ENCODE results near the gene NAA11.
"Not testable (repeated sequence)": the region's sequence is repeated elsewhere in the genome, so short reads cannot be mapped to it uniquely, and the experiment has no call there.

NAA11 gene

GRCh38 chr4:79290376-79290775 is 35.5 kb downstream of the NAA11 start:
- no peaks in the 10 kb centered on the region for H3K36me3 ChIP-seq (ENCODE audit: insufficient read depth, low read length)
- 94% methylated on average over 4 of the region's 4 CpGs for WGBS
- H3K9me3 ChIP-seq (ENCODE audit: insufficient read depth, low read depth, low read length): no peaks in the 10 kb centered on the region
- no peak overlapping the region for H3K4me3 ChIP-seq (ENCODE audit: low read length)
- no peak overlapping the region for H3K9ac ChIP-seq (ENCODE audit: low read depth, low read length)
- H3K27me3 ChIP-seq (ENCODE audit: insufficient read depth, low read length): no peaks in the 10 kb centered on the region
- no peak overlapping the region for H3K27ac ChIP-seq (ENCODE audit: low read depth, low read length)
- H3K4me1 ChIP-seq (ENCODE audit: insufficient read depth, low read length): no peaks in the 10 kb centered on the region

- Histone ChIP-seq H3K9me3 (ENCODE audit: insufficient read depth, low read depth, low read length) (no peaks in the 10 kb centered on the region), H3K27ac (ENCODE audit: low read depth, low read length) (no peak overlapping the region), H3K36me3 (ENCODE audit: insufficient read depth, low read length) (no peaks in the 10 kb centered on the region), H3K4me1 (ENCODE audit: insufficient read depth, low read length) (no peaks in the 10 kb centered on the region), H3K9ac (ENCODE audit: low read depth, low read length) (no peak overlapping the region), H3K4me3 (ENCODE audit: low read length) (no peak overlapping the region), H3K27me3 (ENCODE audit: insufficient read depth, low read length) (no peaks in the 10 kb centered on the region)
- no CpG with 5 or more reads among the region's 1 CpG for WGBS
Measured at GRCh38 chr4:79288185-79288584, 37.7 kb downstream of the NAA11 start.

- Histone ChIP-seq H3K4me1 (ENCODE audit: insufficient read depth, low read length) (peaks cover 2% of the 10 kb centered on the region; the same call in 1 of the 2 replicates), H3K4me3 (ENCODE audit: low read length) (no peak overlapping the region), H3K27ac (ENCODE audit: low read depth, low read length) (no peak overlapping the region), H3K36me3 (ENCODE audit: insufficient read depth, low read length) (no peaks in the 10 kb centered on the region), H3K9me3 (ENCODE audit: insufficient read depth, low read depth, low read length) (no peaks in the 10 kb centered on the region), H3K27me3 (ENCODE audit: insufficient read depth, low read length) (no peaks in the 10 kb centered on the region), H3K9ac (ENCODE audit: low read depth, low read length) (no peak overlapping the region)
Measured at GRCh38 chr4:79287718-79288117, 38.1 kb downstream of the NAA11 start.

- no peak overlapping the region for H3K27ac ChIP-seq (ENCODE audit: low read depth, low read length)
- no peaks in the 10 kb centered on the region for H3K36me3 ChIP-seq (ENCODE audit: insufficient read depth, low read length)
- H3K9me3 ChIP-seq (ENCODE audit: insufficient read depth, low read depth, low read length): no peaks in the 10 kb centered on the region
- no peak overlapping the region for H3K9ac ChIP-seq (ENCODE audit: low read depth, low read length)
- H3K4me3 ChIP-seq (ENCODE audit: low read length): no peak overlapping the region
- H3K27me3 ChIP-seq (ENCODE audit: insufficient read depth, low read length): no peaks in the 10 kb centered on the region
- peaks cover 9% of the 10 kb centered on the region for H3K4me1 ChIP-seq (ENCODE audit: insufficient read depth, low read length)
- 88% methylated on average over 1 of the region's 2 CpGs for WGBS
Measured at GRCh38 chr4:79287076-79287475, 38.8 kb downstream of the NAA11 start.

- Histone ChIP-seq H3K4me3 (ENCODE audit: low read length) (no peak overlapping the region; the same call in 1 of the 2 replicates), H3K9me3 (ENCODE audit: insufficient read depth, low read depth, low read length) (no peaks in the 10 kb centered on the region), H3K27me3 (ENCODE audit: insufficient read depth, low read length) (no peaks in the 10 kb centered on the region), H3K27ac (ENCODE audit: low read depth, low read length) (peak overlapping the region; percentile 69), H3K4me1 (ENCODE audit: insufficient read depth, low read length) (peaks cover 20% of the 10 kb centered on the region), H3K9ac (ENCODE audit: low read depth, low read length) (no peak overlapping the region), H3K36me3 (ENCODE audit: insufficient read depth, low read length) (no peaks in the 10 kb centered on the region)
- WGBS: 40% methylated on average over 1 of the region's 1 CpG
Measured at GRCh38 chr4:79281566-79282359, 44.1 kb downstream of the NAA11 start.

- not testable (repeated sequence) for H3K27me3 ChIP-seq (ENCODE audit: insufficient read depth, low read length); H3K36me3 ChIP-seq (ENCODE audit: insufficient read depth, low read length); H3K27ac ChIP-seq (ENCODE audit: low read depth, low read length); H3K9ac ChIP-seq (ENCODE audit: low read depth, low read length); H3K4me3 ChIP-seq (ENCODE audit: low read length); H3K9me3 ChIP-seq (ENCODE audit: insufficient read depth, low read depth, low read length)
- 92% methylated on average over 4 of the region's 7 CpGs for WGBS
- peaks cover 22% of the 10 kb centered on the region for H3K4me1 ChIP-seq (ENCODE audit: insufficient read depth, low read length)
Measured at GRCh38 chr4:79277467-79277866, 48.4 kb downstream of the NAA11 start.

GRCh38 chr4:79273915-79274314 is 51.9 kb downstream of the NAA11 start:
- H3K27ac ChIP-seq (ENCODE audit: low read depth, low read length): no peak overlapping the region
- H3K9me3 ChIP-seq (ENCODE audit: insufficient read depth, low read depth, low read length): no peaks in the 10 kb centered on the region
- H3K36me3 ChIP-seq (ENCODE audit: insufficient read depth, low read length): no peaks in the 10 kb centered on the region
- H3K27me3 ChIP-seq (ENCODE audit: insufficient read depth, low read length): no peaks in the 10 kb centered on the region
- WGBS: 100% methylated on average over 1 of the region's 1 CpG
- H3K4me1 ChIP-seq (ENCODE audit: insufficient read depth, low read length): peaks cover 7% of the 10 kb centered on the region; the same call in 1 of the 2 replicates
- no peak overlapping the region for H3K9ac ChIP-seq (ENCODE audit: low read depth, low read length)
- no peak overlapping the region for H3K4me3 ChIP-seq (ENCODE audit: low read length)

GRCh38 chr4:79272761-79273160 is 53.1 kb downstream of the NAA11 start:
- 95% methylated on average over 3 of the region's 4 CpGs for WGBS
- no peaks in the 10 kb centered on the region for H3K36me3 ChIP-seq (ENCODE audit: insufficient read depth, low read length)
- no peaks in the 10 kb centered on the region for H3K27me3 ChIP-seq (ENCODE audit: insufficient read depth, low read length)
- H3K4me3 ChIP-seq (ENCODE audit: low read length): no peak overlapping the region
- H3K9me3 ChIP-seq (ENCODE audit: insufficient read depth, low read depth, low read length): no peaks in the 10 kb centered on the region
- H3K9ac ChIP-seq (ENCODE audit: low read depth, low read length): no peak overlapping the region
- peaks cover 7% of the 10 kb centered on the region; the same call in 1 of the 2 replicates for H3K4me1 ChIP-seq (ENCODE audit: insufficient read depth, low read length)
- no peak overlapping the region for H3K27ac ChIP-seq (ENCODE audit: low read depth, low read length)

- H3K9ac ChIP-seq (ENCODE audit: low read depth, low read length): no peak overlapping the region
- H3K27ac ChIP-seq (ENCODE audit: low read depth, low read length): no peak overlapping the region
- H3K4me1 ChIP-seq (ENCODE audit: insufficient read depth, low read length): peaks cover 7% of the 10 kb centered on the region; the same call in 1 of the 2 replicates
- H3K9me3 ChIP-seq (ENCODE audit: insufficient read depth, low read depth, low read length): no peaks in the 10 kb centered on the region
- no peaks in the 10 kb centered on the region for H3K27me3 ChIP-seq (ENCODE audit: insufficient read depth, low read length)
- H3K4me3 ChIP-seq (ENCODE audit: low read length): no peak overlapping the region
- H3K36me3 ChIP-seq (ENCODE audit: insufficient read depth, low read length): no peaks in the 10 kb centered on the region
Measured at GRCh38 chr4:79272126-79272525, 53.7 kb downstream of the NAA11 start.

- Histone ChIP-seq H3K9ac (ENCODE audit: low read depth, low read length) (no peak overlapping the region), H3K4me1 (ENCODE audit: insufficient read depth, low read length) (no peaks in the 10 kb centered on the region), H3K4me3 (ENCODE audit: low read length) (no peak overlapping the region), H3K36me3 (ENCODE audit: insufficient read depth, low read length) (no peaks in the 10 kb centered on the region), H3K9me3 (ENCODE audit: insufficient read depth, low read depth, low read length) (no peaks in the 10 kb centered on the region), H3K27ac (ENCODE audit: low read depth, low read length) (no peak overlapping the region), H3K27me3 (ENCODE audit: insufficient read depth, low read length) (no peaks in the 10 kb centered on the region)
- 81% methylated on average over 1 of the region's 1 CpG for WGBS
Measured at GRCh38 chr4:79267671-79268070, 58.2 kb downstream of the NAA11 start.

Measured in HUES64 (cell line).